NCI-H1436 treated with DMSO at 0.1 percent for 48 hours (cell line): ENCODE measurements around the gene PTPRG.

ENCODE experiments used
- DNase-seq: peaks from one replicate; lab custom pipeline; 2025; lab: John Stamatoyannopoulos, UW

PTPRG gene

GRCh38 chr3:62237286-62237948 is 676.0 kb downstream of the PTPRG start:
- DNase-seq: no peak

- DNase-seq: no peak
Measured at GRCh38 chr3:62238003-62238402, 676.6 kb downstream of the PTPRG start.

- peak; percentile 14 for DNase-seq
Measured at GRCh38 chr3:62238431-62238830, 677.1 kb downstream of the PTPRG start.

GRCh38 chr3:62241279-62241678 is 679.9 kb downstream of the PTPRG start:
- no peak for DNase-seq

- no peak for DNase-seq
Measured at GRCh38 chr3:62242831-62243509, 681.6 kb downstream of the PTPRG start.

- no peak for DNase-seq
Measured at GRCh38 chr3:62246094-62246493, 684.7 kb downstream of the PTPRG start.

- no peak for DNase-seq
Measured at GRCh38 chr3:62246985-62247384, 685.6 kb downstream of the PTPRG start.

- DNase-seq: no peak
Measured at GRCh38 chr3:62248734-62249483, 687.5 kb downstream of the PTPRG start.

GRCh38 chr3:62249484-62249776 is 688.1 kb downstream of the PTPRG start:
- DNase-seq: no peak

GRCh38 chr3:62249855-62250543 is 688.6 kb downstream of the PTPRG start:
- DNase-seq: no peak

GRCh38 chr3:62252438-62253157 is 691.2 kb downstream of the PTPRG start:
- no peak for DNase-seq

GRCh38 chr3:62253971-62254370 is 692.6 kb downstream of the PTPRG start:
- DNase-seq: no peak

- no peak for DNase-seq
Measured at GRCh38 chr3:62255758-62256157, 694.4 kb downstream of the PTPRG start.

GRCh38 chr3:62259924-62260323 is 698.6 kb downstream of the PTPRG start:
- no peak for DNase-seq

GRCh38 chr3:62260655-62261054 is 699.3 kb downstream of the PTPRG start:
- no peak for DNase-seq

GRCh38 chr3:62261121-62261520 is 699.8 kb downstream of the PTPRG start:
- DNase-seq: no peak

GRCh38 chr3:62261736-62262135 is 700.4 kb downstream of the PTPRG start:
- DNase-seq: no peak

GRCh38 chr3:62265528-62265927 is 704.2 kb downstream of the PTPRG start:
- DNase-seq: no peak

- no peak for DNase-seq
Measured at GRCh38 chr3:62266668-62267283, 705.4 kb downstream of the PTPRG start.

- no peak for DNase-seq
Measured at GRCh38 chr3:62276658-62277180, 715.3 kb downstream of the PTPRG start.

- no peak for DNase-seq
Measured at GRCh38 chr3:62277450-62277849, 716.1 kb downstream of the PTPRG start.
